Pancreas (tissue), 10 donors: ENCODE measurements around the gene B4GALNT4. TPM values are rescaled to one million over a fixed set of nuclear protein-coding genes. Genes with fewer than 3 reads are reported as not detected.

ENCODE experiments used
- ATAC-seq, 4 donors: fragments of 200-7000 bp; cut with Tn5 transposase; one replicate each; pipeline versions ENCODE4 v1.8.0 to v1.9.1; 2020; ENCODE audit warnings: mild to moderate bottlenecking in 4 of 4, moderate library complexity in 4 of 4
- DNase-seq, 6 donors: peaks; one replicate each; pipeline ENCODE4 v3.0.0-alpha.2; 2020
- FAIRE-seq: peaks from 2 replicates; lab custom pipeline; 2012; peaks lifted over from hg19 to GRCh38; lab: Jason Lieb, UNC
- H3K27ac ChIP-seq, 4 donors: fragments of 200-600 bp; sonication (generic); 1 replicate in 3 of 4; 2 replicates in 1 of 4; pipeline versions ENCODE4 v1.5.0 to v1.8.0; 2020
- H3K27me3 ChIP-seq, 4 donors: fragments of 200-600 bp; one replicate each; pipeline ENCODE4 v1.8.0; 2021
- H3K36me3 ChIP-seq, 3 donors: fragments of 200-600 bp; sonication (generic) in 1 of 3; one replicate each; pipeline versions ENCODE4 v1.5.0 to v1.8.0; 2020 to 2021
- H3K4me1 ChIP-seq, 3 donors: fragments of 200-600 bp; one replicate each; pipeline ENCODE4 v1.8.0; 2021
- H3K4me3 ChIP-seq, 4 donors: fragments of 200-600 bp; sonication (generic) in 2 of 4; one replicate each; pipeline versions ENCODE4 v1.5.0 to v1.8.0; 2020 to 2021
- H3K9me3 ChIP-seq, 4 donors: fragments of 200-600 bp; one replicate each; pipeline ENCODE4 v1.8.0; 2021
- WGBS, 2 donors: extraction: QIAGEN DNeasy Blood & Tissue Kit; methylation state at CpG; one replicate each; pipeline ENCODE4 v1.1.7; 2013; 5-methylcytosine and 5-hydroxymethylcytosine counted together
- intact Hi-C, 3 donors: fragments of 100-400 bp; cut with DNase I; formaldehyde crosslinking; loops; one replicate each; pipeline versions ENCODE4 v1.11.1 to v1.14.2; 2022
- polyA plus RNA-seq, 2 donors: library from polyadenylated mRNA; stranded (reverse); fragments of 200-250 nt; gene quantifications; one replicate each; pipeline ENCODE4 v1.2.3, GENCODE V29; 2013
- total RNA-seq, 6 donors: library from RNA; stranded (reverse); fragmentation: NEBNext Ultra II Directional in 4 of 6; extraction: Animal tissue kit (Norgen Biotek cat#: 25700) in 4 of 6; gene quantifications; one replicate each; pipeline versions ENCODE4 v1.2.1 to v1.2.4, GENCODE V29; 2021 to 2023
- TF ChIP-seq, protein P1 (sequence below), 4 donors: fragments of 200-600 bp; sonication (generic) in 3 of 4; IDR thresholded peaks; one replicate each; pipeline versions ENCODE4 v1.5.0 to v1.8.0; 2021; ENCODE audit warnings: antibody characterized with exemption in 4 of 4
- donor health status: healthy with polysubstance abuse.
- donor health status: DM: no; HTN: no; CAD: no; lungs with moderate emphysema.
- donor health status: DM: no; HTN: no; CAD: no.
- donor health status: control.
- donor health status: control.
- donor health status: Bipolar disorder and iron deficiency.
- donor health status: DM: yes; HTN: yes; CAD: no.
- donor health status: DM: no; HTN: no; CAD: no.
- donor health status: DM: no; HTN: no; CAD: no.
- donor health status: DM: yes; HTN: yes; CAD: no.

Gene B4GALNT4
- total and polyA plus RNA-seq, 8 donors, result 0.95 to 25.9 (median 2.0) TPM

DNA sequence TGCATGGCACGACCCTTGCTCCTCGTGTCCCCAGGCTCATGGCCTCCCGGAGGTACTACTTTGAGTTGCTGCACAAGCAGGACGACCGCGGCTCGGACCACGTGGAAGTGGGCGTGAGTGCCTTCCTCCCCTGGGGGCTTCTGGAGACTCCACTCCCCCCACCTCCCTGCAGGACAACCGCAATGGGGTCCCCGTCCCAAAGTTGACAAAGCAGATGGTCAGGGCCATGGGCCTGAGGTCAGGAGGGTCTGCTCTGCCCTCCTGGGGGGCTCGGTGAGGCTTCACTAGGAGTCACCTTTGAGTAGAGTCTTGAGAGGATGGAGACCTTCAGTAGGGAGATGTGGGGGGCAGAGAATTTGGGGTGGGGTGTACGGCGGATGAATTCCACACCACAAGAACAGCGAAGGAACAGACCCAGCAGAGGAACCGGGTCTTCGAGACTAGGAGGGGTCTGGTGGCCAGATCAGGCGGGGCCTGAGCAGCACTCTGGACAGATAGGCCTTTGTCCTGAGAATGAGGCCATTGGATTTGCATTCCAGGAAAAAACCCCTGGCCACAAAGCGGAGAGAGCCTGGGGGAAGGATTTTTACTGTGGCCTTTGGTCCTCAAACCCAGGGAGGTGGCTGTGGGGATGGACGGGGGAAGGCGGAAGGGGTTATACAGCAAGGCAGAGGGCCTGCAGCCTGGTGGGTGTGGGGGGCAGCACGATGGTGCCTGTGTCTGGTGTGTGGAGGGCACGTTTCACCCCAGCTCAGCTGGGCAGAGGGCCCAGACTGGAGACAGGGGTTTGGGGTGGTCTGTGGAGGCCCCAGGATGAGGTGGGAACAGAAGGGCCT, 4.6 kb downstream of the B4GALNT4 start:
- DNase-seq, result peak in 2 of 6 donors; percentile 29 to 62

DNA sequence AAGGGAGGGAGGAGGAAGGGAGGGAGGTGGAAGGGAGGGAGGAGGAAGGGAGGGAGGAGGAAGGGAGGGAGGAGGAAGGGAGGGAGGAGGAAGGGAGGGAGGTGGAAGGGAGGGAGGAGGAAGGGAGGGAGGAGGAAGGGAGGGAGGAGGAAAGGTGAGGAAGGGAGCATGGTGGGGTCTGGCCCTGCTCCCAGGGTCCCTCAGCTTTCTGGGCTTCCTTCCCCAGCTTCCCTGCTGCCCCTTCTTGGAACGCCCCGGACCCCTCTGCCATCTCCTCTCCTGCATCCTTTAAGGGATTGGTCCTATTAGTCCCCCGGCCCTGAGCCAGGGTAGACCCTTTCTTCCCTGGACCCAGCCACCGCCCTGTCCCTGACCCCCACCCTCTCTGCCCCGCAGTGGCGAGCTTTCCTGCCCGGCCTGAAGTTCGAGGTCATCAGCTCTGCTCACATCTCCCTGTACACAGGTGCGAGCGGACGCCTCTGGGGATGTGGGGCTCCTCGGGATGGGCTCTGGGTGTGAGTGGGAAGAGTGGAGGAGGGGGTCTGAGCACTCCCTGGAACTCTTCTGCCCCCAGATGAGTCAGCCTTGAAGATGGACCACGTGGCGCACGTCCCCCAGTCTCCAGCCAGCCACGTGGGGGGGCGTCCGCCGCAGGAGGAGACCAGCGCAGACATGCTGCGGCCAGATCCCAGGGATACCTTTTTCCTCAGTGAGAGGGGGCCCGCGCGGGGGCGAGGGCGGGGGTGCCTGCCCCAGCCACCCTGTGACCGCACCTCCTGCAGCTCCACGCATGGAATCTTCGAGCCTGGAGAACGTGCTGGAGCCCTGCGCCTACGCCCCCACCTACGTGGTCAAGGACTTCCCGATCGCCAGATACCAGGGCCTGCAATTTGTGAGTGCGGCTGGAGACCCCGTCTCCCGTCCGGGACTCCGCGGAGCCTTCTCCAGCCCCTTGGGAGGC, 6.0 kb downstream of the B4GALNT4 start:
- Histone ChIP-seq H3K27me3 (no peaks in the 10 kb centered on the region), H3K27ac (no peak overlapping the region), H3K4me3 (no peak overlapping the region), H3K36me3 (no peaks in the 10 kb centered on the region), H3K9me3 (no peaks in the 10 kb centered on the region), H3K4me1 (no peaks in the 10 kb centered on the region)
- DNase-seq, result peak in 2 of 6 donors; percentile 36 to 62
- intact Hi-C loops, result no loop called here
- TF ChIP-seq, protein P1, sequence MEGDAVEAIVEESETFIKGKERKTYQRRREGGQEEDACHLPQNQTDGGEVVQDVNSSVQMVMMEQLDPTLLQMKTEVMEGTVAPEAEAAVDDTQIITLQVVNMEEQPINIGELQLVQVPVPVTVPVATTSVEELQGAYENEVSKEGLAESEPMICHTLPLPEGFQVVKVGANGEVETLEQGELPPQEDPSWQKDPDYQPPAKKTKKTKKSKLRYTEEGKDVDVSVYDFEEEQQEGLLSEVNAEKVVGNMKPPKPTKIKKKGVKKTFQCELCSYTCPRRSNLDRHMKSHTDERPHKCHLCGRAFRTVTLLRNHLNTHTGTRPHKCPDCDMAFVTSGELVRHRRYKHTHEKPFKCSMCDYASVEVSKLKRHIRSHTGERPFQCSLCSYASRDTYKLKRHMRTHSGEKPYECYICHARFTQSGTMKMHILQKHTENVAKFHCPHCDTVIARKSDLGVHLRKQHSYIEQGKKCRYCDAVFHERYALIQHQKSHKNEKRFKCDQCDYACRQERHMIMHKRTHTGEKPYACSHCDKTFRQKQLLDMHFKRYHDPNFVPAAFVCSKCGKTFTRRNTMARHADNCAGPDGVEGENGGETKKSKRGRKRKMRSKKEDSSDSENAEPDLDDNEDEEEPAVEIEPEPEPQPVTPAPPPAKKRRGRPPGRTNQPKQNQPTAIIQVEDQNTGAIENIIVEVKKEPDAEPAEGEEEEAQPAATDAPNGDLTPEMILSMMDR (IDR thresholded peaks at IDR 0.05), result no peak
- ATAC-seq, result no peak
- FAIRE-seq, result no peak
- 71 to 77% methylated on average over 35 to 41 of the region's 41 CpGs for WGBS, 2 donors

More for the DNA sequence above, 4.6 kb downstream of the B4GALNT4 start:
- H3K27me3 ChIP-seq, result no peaks in the 10 kb centered on the region
- no peak overlapping the region for H3K27ac ChIP-seq
- FAIRE-seq (no peak), ATAC-seq (peak in 2 of 4 donors; percentile 27 to 45)
- intact Hi-C loops, result no loop called here
- TF ChIP-seq, protein P1 (IDR thresholded peaks at IDR 0.05), result no peak
- H3K36me3 ChIP-seq, result no peaks in the 10 kb centered on the region
- WGBS, 2 donors, result 77 to 85% methylated on average over 23 of the region's 23 CpGs
- no peaks in the 10 kb centered on the region for H3K9me3 ChIP-seq
- no peaks in the 10 kb centered on the region for H3K4me1 ChIP-seq
- no peak overlapping the region for H3K4me3 ChIP-seq

DNA sequence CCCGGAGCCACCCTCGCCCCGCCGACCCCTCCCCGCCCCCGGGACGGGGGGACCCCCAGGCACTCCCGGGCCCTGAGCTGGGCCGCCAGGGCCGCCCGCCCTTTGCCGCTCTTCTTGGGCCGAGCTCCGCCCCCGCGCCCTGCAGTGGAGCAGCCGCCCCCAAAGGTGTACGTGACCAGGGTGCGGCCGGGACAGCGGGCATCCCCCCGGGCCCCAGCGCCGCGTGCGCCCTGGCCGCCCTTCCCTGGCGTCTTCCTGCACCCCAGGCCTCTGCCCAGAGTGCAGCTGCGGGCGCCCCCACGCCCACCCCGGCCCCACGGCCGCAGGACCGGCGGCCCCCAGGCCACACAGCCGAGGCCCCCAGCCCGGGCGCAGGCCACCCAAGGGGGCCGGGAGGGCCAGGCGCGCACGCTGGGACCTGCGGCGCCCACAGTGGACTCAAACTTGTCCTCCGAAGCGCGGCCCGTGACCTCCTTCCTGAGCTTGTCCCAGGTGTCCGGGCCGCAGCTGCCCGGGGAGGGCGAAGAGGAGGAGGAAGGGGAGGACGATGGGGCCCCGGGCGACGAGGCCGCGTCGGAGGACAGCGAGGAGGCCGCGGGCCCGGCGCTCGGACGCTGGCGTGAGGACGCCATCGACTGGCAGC, 7.4 kb downstream of the B4GALNT4 start:
- ATAC-seq, result no peak
- intact Hi-C loops, result no loop called here
- Histone ChIP-seq H3K9me3 (no peaks in the 10 kb centered on the region), H3K4me1 (no peaks in the 10 kb centered on the region), H3K4me3 (no peak overlapping the region), H3K36me3 (no peaks in the 10 kb centered on the region), H3K27ac (no peak overlapping the region), H3K27me3 (no peaks in the 10 kb centered on the region)
- WGBS, 2 donors, result 82 to 93% methylated on average over 46 to 70 of the region's 70 CpGs
- TF ChIP-seq, protein P1 (IDR thresholded peaks at IDR 0.05), result no peak
- FAIRE-seq, result no peak
- DNase-seq, result peak in 1 of 6 donors; percentile 26

DNA sequence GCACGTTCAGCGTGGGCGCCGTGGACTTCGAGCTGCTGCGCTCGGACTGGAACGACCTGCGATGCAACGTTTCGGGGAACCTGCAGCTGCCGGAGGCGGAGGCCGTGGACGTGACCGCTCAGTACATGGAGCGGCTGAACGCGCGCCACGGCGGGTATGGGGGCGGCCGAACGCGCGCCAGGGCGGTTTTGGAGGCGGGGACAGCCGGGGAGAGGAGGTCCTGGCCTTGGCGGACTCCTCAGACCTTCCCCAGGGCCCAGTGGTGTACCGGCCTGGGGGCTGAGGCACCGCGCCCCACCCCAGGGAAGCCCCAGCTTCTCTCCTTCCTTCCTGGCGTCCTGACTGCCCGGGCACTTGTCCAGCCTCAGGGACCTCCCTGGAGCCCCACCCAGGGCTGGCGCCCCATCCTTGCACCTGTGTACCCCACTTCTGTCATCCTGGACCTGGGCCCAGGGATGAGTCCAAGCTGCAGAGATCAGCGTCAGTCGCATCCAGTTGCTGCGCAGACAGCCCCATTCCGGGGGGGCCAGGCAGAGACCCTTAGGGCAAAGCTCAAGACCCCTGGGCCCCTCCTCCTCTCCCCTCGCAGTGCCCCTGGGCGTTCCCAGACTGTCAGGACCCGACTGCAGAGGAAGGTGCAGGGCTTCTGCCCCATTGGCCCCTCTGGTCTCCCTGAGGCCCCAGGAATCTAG, 8.0 kb downstream of the B4GALNT4 start:
- no peak overlapping the region for H3K27ac ChIP-seq
- no peak overlapping the region for H3K4me3 ChIP-seq
- TF ChIP-seq, protein P1 (IDR thresholded peaks at IDR 0.05), result no peak
- H3K27me3 ChIP-seq, result no peaks in the 10 kb centered on the region
- no peaks in the 10 kb centered on the region for H3K4me1 ChIP-seq
- H3K36me3 ChIP-seq, result no peaks in the 10 kb centered on the region
- 79 to 86% methylated on average over 39 to 44 of the region's 44 CpGs for WGBS, 2 donors
- ATAC-seq (no peak), FAIRE-seq (no peak), DNase-seq (peak in 2 of 6 donors; percentile 28 to 70)
- no peaks in the 10 kb centered on the region for H3K9me3 ChIP-seq
- intact Hi-C loops, result no loop called here
